LHCN-M2 (cell line): ENCODE data around the gene TPM2. TPM values are rescaled to one million over a fixed set of nuclear protein-coding genes. Genes with fewer than 3 reads are reported as not detected.

Experiments used
- DNase-seq: peaks from one replicate; pipeline ENCODE4 v3.0.0-alpha.2; 2012; ENCODE audit warnings: low read depth
- total RNA-seq: library from RNA; depleted of rRNA; stranded (reverse); fragments of >200 nt; gene quantifications from 2 replicates; pipeline ENCODE4 v1.2.3, GENCODE V29; 2014; rRNA removed

The TPM2 gene
- total RNA-seq, 1 experiment from 2014 or later, result 1,115 TPM

DNA sequence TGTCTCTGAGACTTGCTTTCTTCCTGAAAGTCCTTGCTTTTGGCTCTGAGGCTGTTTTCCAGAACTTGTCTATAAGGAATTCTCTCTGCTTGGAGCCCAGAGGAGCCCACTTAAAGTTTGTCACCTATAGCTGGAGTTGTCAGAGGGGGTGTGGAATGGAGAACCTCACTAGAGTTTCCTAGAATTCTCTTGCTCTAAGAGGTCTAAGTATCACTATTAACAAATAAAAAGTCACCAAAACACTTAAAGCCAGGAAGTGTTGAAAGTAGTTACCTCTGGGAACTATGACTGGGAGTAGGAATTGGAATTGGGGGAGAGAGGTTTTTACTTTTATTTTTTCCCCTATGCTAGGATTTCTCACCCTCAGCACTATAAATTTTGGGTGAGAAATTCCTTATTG is 54.0 kb downstream of the TPM2 start:
- DNase-seq, result no peak

Other genes with a start within 250 kb of the TPM2 start
- 31.3 and 31.5 TPM in 2 replicates for gene RUSC2, start 199.8 kb downstream of the TPM2 start, total RNA-seq
- 21.7 and 26.8 TPM in 2 replicates for gene TESK1, start 84.7 kb downstream of the TPM2 start, total RNA-seq
- 1.2 and 1.4 TPM in 2 replicates for gene CD72, start 71.5 kb downstream of the TPM2 start, total RNA-seq
- gene SIT1, start 39.0 kb downstream of the TPM2 start, total RNA-seq, result 0.26 and 0.63 TPM in 2 replicates
- 5,651 and 6,728 TPM in 2 replicates for gene RMRP, start 31.9 kb downstream of the TPM2 start, total RNA-seq
- 11.1 and 13.3 TPM in 2 replicates for gene CCDC107, start 31.6 kb downstream of the TPM2 start, total RNA-seq
- 4.4 and 4.5 TPM in 2 replicates for gene ARHGEF39, start 24.7 kb downstream of the TPM2 start, total RNA-seq
- 2.4 and 3.8 TPM in 2 replicates for gene CA9, start 16.0 kb downstream of the TPM2 start, total RNA-seq
- 356 and 415 TPM in 2 replicates for gene TLN1, start 42.3 kb upstream of the TPM2 start, total RNA-seq
- 87.9 and 108 TPM in 2 replicates for gene CREB3, start 42.7 kb upstream of the TPM2 start, total RNA-seq
- 26.4 and 29.9 TPM in 2 replicates for gene GBA2, start 59.3 kb upstream of the TPM2 start, total RNA-seq
- gene RGP1, start 59.4 kb upstream of the TPM2 start, total RNA-seq, result 13.5 and 17.4 TPM in 2 replicates
- gene MSMP, start 64.4 kb upstream of the TPM2 start, total RNA-seq, result not detected in 2 replicates
- 14.5 and 23.0 TPM in 2 replicates for gene NPR2, start 101.7 kb upstream of the TPM2 start, total RNA-seq
- gene SPAG8, start 122.3 kb upstream of the TPM2 start, total RNA-seq, result 0.98 and 1.4 TPM in 2 replicates
- 22.8 and 33.0 TPM in 2 replicates for gene HINT2, start 125.1 kb upstream of the TPM2 start, total RNA-seq
- gene FAM221B, start 138.8 kb upstream of the TPM2 start, total RNA-seq, result not detected in 2 replicates
- 2.8 and 3.6 TPM in 2 replicates for gene TMEM8B, start 139.3 kb upstream of the TPM2 start, total RNA-seq
- not detected in 2 replicates for gene OR13J1, start 180.5 kb upstream of the TPM2 start, total RNA-seq
- gene HRCT1, start 216.3 kb upstream of the TPM2 start, total RNA-seq, result 1.5 and 2.1 TPM in 2 replicates
- 0.17 and 0.38 TPM in 2 replicates for gene SPAAR, start 219.6 kb upstream of the TPM2 start, total RNA-seq